GM19455 (cell line): ENCODE measurements around the gene ANKRD31.

Source experiments
- ATAC-seq: cut with Tn5 transposase; IDR thresholded peaks from one replicate; pipeline ENCODE4 v1.9.1; 2021; ENCODE audit not compliant: unreplicated experiment

Gene ANKRD31

GRCh38 chr5:75059912-75060545, 176.6 kb downstream of the ANKRD31 start:
- no peak for ATAC-seq

- ATAC-seq, result no peak
Observed at GRCh38 chr5:75058986-75059535, 177.6 kb downstream of the ANKRD31 start.

GRCh38 chr5:75057561-75057960, 179.1 kb downstream of the ANKRD31 start:
- ATAC-seq, result no peak

GRCh38 chr5:75055727-75056144, 180.9 kb downstream of the ANKRD31 start:
- ATAC-seq, result no peak

- ATAC-seq, result no peak
Observed at GRCh38 chr5:75054134-75054930, 182.3 kb downstream of the ANKRD31 start.

GRCh38 chr5:75053304-75054133, 183.2 kb downstream of the ANKRD31 start:
- peak; percentile 33 for ATAC-seq

- ATAC-seq, result peak; percentile 29
Observed at GRCh38 chr5:75053054-75053303, 183.7 kb downstream of the ANKRD31 start.

GRCh38 chr5:75052192-75053053, 184.3 kb downstream of the ANKRD31 start, which contains the start of gene GCNT4:
Gene GCNT4 (minus strand): TSS chr5:75052558. CDS start chr5:75030037, 22,521 bp downstream.
- peak; percentile 11 for ATAC-seq

- ATAC-seq, result no peak
Observed at GRCh38 chr5:75051217-75051751, 185.4 kb downstream of the ANKRD31 start.

- no peak for ATAC-seq
Observed at GRCh38 chr5:75050415-75050814, 186.3 kb downstream of the ANKRD31 start.

- no peak for ATAC-seq
Observed at GRCh38 chr5:75049456-75050351, 187.0 kb downstream of the ANKRD31 start.

- peak; percentile 59 for ATAC-seq
Observed at GRCh38 chr5:75048457-75048953, 188.2 kb downstream of the ANKRD31 start.

GRCh38 chr5:75047356-75047755, 189.3 kb downstream of the ANKRD31 start:
- no peak for ATAC-seq

- ATAC-seq, result no peak
Observed at GRCh38 chr5:75046366-75047142, 190.1 kb downstream of the ANKRD31 start.

- no peak for ATAC-seq
Observed at GRCh38 chr5:75045071-75045470, 191.6 kb downstream of the ANKRD31 start.

- ATAC-seq, result no peak
Observed at GRCh38 chr5:75044406-75044805, 192.3 kb downstream of the ANKRD31 start.

GRCh38 chr5:75043633-75044264, 192.9 kb downstream of the ANKRD31 start:
- ATAC-seq, result no peak

- ATAC-seq, result no peak
Observed at GRCh38 chr5:75042522-75042921, 194.2 kb downstream of the ANKRD31 start.
